Endodermal cell (in vitro differentiated cells): ENCODE results near the gene MTHFD1L. TPM values are rescaled to one million over a fixed set of nuclear protein-coding genes. Genes with fewer than 3 reads are reported as not detected.

ENCODE experiments used
- DNase-seq: peaks from one replicate; pipeline ENCODE4 v3.0.0-alpha.2; 2017
- H3K27ac ChIP-seq: 2 replicates; pipeline ENCODE4 v1.5.1; 2013; ENCODE audit warnings: mild to moderate bottlenecking, low read depth, low read length, moderate library complexity
- H3K27me3 ChIP-seq: 2 replicates; pipeline ENCODE4 v1.6.1; 2013; ENCODE audit warnings: mild to moderate bottlenecking, low read length, moderate library complexity; ENCODE audit not compliant: insufficient read depth, control insufficient read depth, poor library complexity, severe bottlenecking
- H3K36me3 ChIP-seq: 2 replicates; pipeline ENCODE4 v1.7.0; 2013; ENCODE audit warnings: mild to moderate bottlenecking, low read length, moderate library complexity; ENCODE audit not compliant: control insufficient read depth, insufficient read depth
- H3K4me1 ChIP-seq: one replicate; pipeline ENCODE4 v1.7.0; 2013; ENCODE audit warnings: low read length; ENCODE audit not compliant: control insufficient read depth, insufficient read depth
- H3K4me3 ChIP-seq: 2 replicates; pipeline ENCODE4 v1.5.1; 2013; ENCODE audit warnings: mild to moderate bottlenecking, low read length, moderate library complexity
- H3K9ac ChIP-seq: 2 replicates; pipeline ENCODE4 v1.6.1; 2013; ENCODE audit warnings: mild to moderate bottlenecking, low read length, moderate library complexity; ENCODE audit not compliant: poor library complexity, severe bottlenecking; ENCODE audit errors: extremely low read depth
- H3K9me3 ChIP-seq: 2 replicates; pipeline ENCODE4 v1.6.1; 2013; ENCODE audit warnings: mild to moderate bottlenecking, low read length, moderate library complexity; ENCODE audit not compliant: control insufficient read depth
- H3K27ac Mint-ChIP-seq: 2 replicates; pipeline ENCODE4 v1.8.0; 2020; ENCODE audit warnings: mixed read lengths
- H3K27me3 Mint-ChIP-seq: 2 replicates; pipeline ENCODE4 v1.8.0; 2021; ENCODE audit warnings: mild to moderate bottlenecking, mixed read lengths; ENCODE audit not compliant: insufficient read depth
- H3K36me3 Mint-ChIP-seq: 2 replicates; pipeline ENCODE4 v1.8.0; 2020; ENCODE audit warnings: low read depth, mixed read lengths
- H3K4me1 Mint-ChIP-seq: 2 replicates; pipeline ENCODE4 v1.8.0; 2020; ENCODE audit warnings: mixed read lengths
- H3K4me3 Mint-ChIP-seq: 2 replicates; pipeline ENCODE4 v1.8.0; 2020; ENCODE audit warnings: mild to moderate bottlenecking, moderate library complexity, mixed read lengths
- H3K9me3 Mint-ChIP-seq: 2 replicates; pipeline ENCODE4 v1.8.0; 2020; ENCODE audit warnings: mild to moderate bottlenecking, mixed read lengths
- CTCF ChIP-seq: fragments of 200-600 bp; sonication (generic); conservative IDR thresholded peaks from 2 replicates; pipeline ENCODE4 v1.5.0; 2021; ENCODE audit warnings: antibody characterized with exemption, mild to moderate bottlenecking
- WGBS, 2 experiments: methylation state at CpG; one replicate each; pipeline versions ENCODE4 v1.1.5 to v1.1.7; 2013; ENCODE audit warnings: missing lambda C conversion rate in 2 of 2, mixed read lengths in 1 of 2; ENCODE audit not compliant: insufficient coverage in 1 of 2, insufficient read length in 1 of 2; 5-methylcytosine and 5-hydroxymethylcytosine counted together
- total RNA-seq, 2 donors: library from RNA; stranded (reverse); fragmentation: NEBNext Ultra II Directional in 1 of 2; extraction: Animal tissue kit (Norgen Biotek cat#: 25700) in 1 of 2; gene quantifications; 2 replicates in 1 of 2; 3 replicates in 1 of 2; pipeline ENCODE4 v1.2.1, GENCODE V29; 2021

MTHFD1L gene
- total RNA-seq, 2 donors from 2014 or later, result 70.2 to 72.6 TPM

- H3K9me3 Mint-ChIP-seq, result no peaks in the 10 kb centered on the region
- H3K27me3 Mint-ChIP-seq, result no peaks in the 10 kb centered on the region
- Histone ChIP-seq H3K9ac (no peak overlapping the region), H3K4me1 (peaks cover 6% of the 10 kb centered on the region), H3K36me3 (peaks cover 64% of the 10 kb centered on the region), H3K4me3 (no peak overlapping the region), H3K9me3 (no peaks in the 10 kb centered on the region), H3K27ac (no peak overlapping the region), H3K27me3 (no peaks in the 10 kb centered on the region)
- WGBS, 2 experiments, result 93 to 94% methylated on average over 4 to 7 of the region's 7 CpGs
- TF ChIP-seq CTCF, result no peak
- H3K36me3 Mint-ChIP-seq, result peaks cover 31% of the 10 kb centered on the region
- no peak overlapping the region for H3K4me3 Mint-ChIP-seq
- peaks cover 10% of the 10 kb centered on the region for H3K4me1 Mint-ChIP-seq
- no peak for DNase-seq
- no peak overlapping the region for H3K27ac Mint-ChIP-seq
Observed at GRCh38 chr6:151012321-151013294, 147.1 kb downstream of the MTHFD1L start.

- peak; percentile 97 for TF ChIP-seq CTCF
- peak; percentile 91 for DNase-seq
- Histone ChIP-seq H3K4me1 (peaks cover 3% of the 10 kb centered on the region), H3K4me3 (no peak overlapping the region), H3K36me3 (peaks cover 81% of the 10 kb centered on the region), H3K27me3 (no peaks in the 10 kb centered on the region), H3K9ac (no peak overlapping the region), H3K27ac (no peak overlapping the region), H3K9me3 (no peaks in the 10 kb centered on the region)
- WGBS, 2 experiments, result 56 to 68% methylated on average over 3 to 6 of the region's 6 CpGs
- peaks cover 31% of the 10 kb centered on the region for H3K36me3 Mint-ChIP-seq
- H3K4me3 Mint-ChIP-seq, result no peak overlapping the region
- no peak overlapping the region for H3K27ac Mint-ChIP-seq
- H3K4me1 Mint-ChIP-seq, result peaks cover 2% of the 10 kb centered on the region
- no peaks in the 10 kb centered on the region for H3K9me3 Mint-ChIP-seq
- H3K27me3 Mint-ChIP-seq, result no peaks in the 10 kb centered on the region
Observed at GRCh38 chr6:151014404-151015100, 149.1 kb downstream of the MTHFD1L start.

GRCh38 chr6:151015101-151015700 is 149.7 kb downstream of the MTHFD1L start:
- Histone ChIP-seq H3K9ac (no peak overlapping the region), H3K4me1 (no peaks in the 10 kb centered on the region), H3K4me3 (no peak overlapping the region), H3K27me3 (no peaks in the 10 kb centered on the region), H3K27ac (no peak overlapping the region), H3K9me3 (no peaks in the 10 kb centered on the region), H3K36me3 (peaks cover 82% of the 10 kb centered on the region)
- DNase-seq, result no peak
- Mint-ChIP-seq H3K4me1 (no peaks in the 10 kb centered on the region), H3K9me3 (no peaks in the 10 kb centered on the region), H3K27me3 (no peaks in the 10 kb centered on the region), H3K36me3 (peaks cover 28% of the 10 kb centered on the region), H3K27ac (no peak overlapping the region), H3K4me3 (no peak overlapping the region)
- WGBS, 2 experiments, result 93 to 100% methylated on average over 7 to 12 of the region's 12 CpGs
- TF ChIP-seq CTCF, result no peak
